Activated B cell treated with CpG ODN at 0.5 μM for 24 hours (primary cell): ENCODE data around the gene STEAP3. TPM values are rescaled to one million over a fixed set of nuclear protein-coding genes. Genes with fewer than 3 reads are reported as not detected.

Experiments
- ATAC-seq: fragments of 200-7000 bp; cut with Tn5 transposase; one replicate; pipeline ENCODE4 v1.10.0; 2021; ENCODE audit warnings: low read depth, mild to moderate bottlenecking, moderate library complexity
- CTCF ChIA-PET: fragments of 350-600 bp; sonication (Branson Sonifier 250); formaldehyde crosslinking; loops from one replicate; lab custom pipeline; 2021; ENCODE audit warnings: antibody characterized with exemption; lab: Charles Lee
- POLR2A ChIA-PET: fragments of 350-600 bp; sonication (Branson Sonifier 250); formaldehyde crosslinking; loops from one replicate; lab custom pipeline; 2021; ENCODE audit warnings: antibody characterized with exemption; lab: Charles Lee
- DNase-seq: peaks from one replicate; pipeline ENCODE4 v3.0.0; 2022
- H3K27ac Mint-ChIP-seq: one replicate; pipeline ENCODE4 v1.8.0; 2020; ENCODE audit warnings: mixed read lengths
- H3K27me3 Mint-ChIP-seq: one replicate; pipeline ENCODE4 v1.8.0; 2021; ENCODE audit warnings: mixed read lengths
- H3K36me3 Mint-ChIP-seq: one replicate; pipeline ENCODE4 v1.8.0; 2021; ENCODE audit warnings: low read depth, mixed read lengths
- H3K4me1 Mint-ChIP-seq: one replicate; pipeline ENCODE4 v1.8.0; 2021; ENCODE audit warnings: mixed read lengths
- H3K4me3 Mint-ChIP-seq: one replicate; pipeline ENCODE4 v1.8.0; 2020; ENCODE audit warnings: mild to moderate bottlenecking, mixed read lengths
- H3K9me3 Mint-ChIP-seq: one replicate; pipeline ENCODE4 v1.8.0; 2020; ENCODE audit warnings: mixed read lengths
- intact Hi-C: fragments of 100-400 bp; cut with micrococcal nuclease; formaldehyde crosslinking; loops from one replicate; pipeline ENCODE4 v1.15.1; 2024
- total RNA-seq: library from RNA; stranded (reverse); gene quantifications from 2 replicates; pipeline ENCODE4 v1.2.3, GENCODE V29; 2022
- TF ChIP-seq, protein P1 (sequence below): fragments of 200-600 bp; IDR thresholded peaks from one replicate; pipeline ENCODE4 v1.8.0; 2022; ENCODE audit warnings: antibody characterized with exemption, mild to moderate bottlenecking

The STEAP3 gene
- total RNA-seq, 1 donor from 2014 or later: 1.1 TPM

DNA sequence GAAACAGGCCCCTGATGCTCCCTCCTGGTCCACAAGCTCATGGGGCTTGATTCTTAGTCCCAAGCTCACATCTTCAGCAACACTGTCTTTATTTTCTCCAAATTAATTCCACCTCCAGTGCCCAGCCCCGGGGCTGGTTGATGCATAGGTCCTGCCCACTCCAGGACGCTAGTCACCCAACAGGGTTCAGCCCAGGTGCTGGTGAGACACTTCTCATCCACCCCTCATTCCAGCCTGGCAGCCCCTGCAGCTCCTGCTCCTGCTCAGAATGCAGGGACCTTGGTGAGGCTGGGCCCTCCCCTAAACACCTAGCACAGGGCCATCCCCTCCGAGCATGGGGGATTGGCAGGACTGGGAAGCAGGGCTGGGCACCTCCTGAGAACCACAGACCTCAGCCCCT, 25.7 kb downstream of the STEAP3 start:
- Mint-ChIP-seq H3K9me3 (peaks cover 4% of the 10 kb centered on the region), H3K27ac (no peak overlapping the region), H3K4me1 (no peaks in the 10 kb centered on the region), H3K4me3 (no peak overlapping the region), H3K27me3 (no peaks in the 10 kb centered on the region), H3K36me3 (no peaks in the 10 kb centered on the region)
- DNase-seq (no peak), ATAC-seq (no peak)
- POLR2A ChIA-PET: no interaction called here
- TF ChIP-seq, protein P1, sequence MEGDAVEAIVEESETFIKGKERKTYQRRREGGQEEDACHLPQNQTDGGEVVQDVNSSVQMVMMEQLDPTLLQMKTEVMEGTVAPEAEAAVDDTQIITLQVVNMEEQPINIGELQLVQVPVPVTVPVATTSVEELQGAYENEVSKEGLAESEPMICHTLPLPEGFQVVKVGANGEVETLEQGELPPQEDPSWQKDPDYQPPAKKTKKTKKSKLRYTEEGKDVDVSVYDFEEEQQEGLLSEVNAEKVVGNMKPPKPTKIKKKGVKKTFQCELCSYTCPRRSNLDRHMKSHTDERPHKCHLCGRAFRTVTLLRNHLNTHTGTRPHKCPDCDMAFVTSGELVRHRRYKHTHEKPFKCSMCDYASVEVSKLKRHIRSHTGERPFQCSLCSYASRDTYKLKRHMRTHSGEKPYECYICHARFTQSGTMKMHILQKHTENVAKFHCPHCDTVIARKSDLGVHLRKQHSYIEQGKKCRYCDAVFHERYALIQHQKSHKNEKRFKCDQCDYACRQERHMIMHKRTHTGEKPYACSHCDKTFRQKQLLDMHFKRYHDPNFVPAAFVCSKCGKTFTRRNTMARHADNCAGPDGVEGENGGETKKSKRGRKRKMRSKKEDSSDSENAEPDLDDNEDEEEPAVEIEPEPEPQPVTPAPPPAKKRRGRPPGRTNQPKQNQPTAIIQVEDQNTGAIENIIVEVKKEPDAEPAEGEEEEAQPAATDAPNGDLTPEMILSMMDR: no peak
- intact Hi-C loops: no loop called here
- CTCF ChIA-PET: no interaction called here

DNA sequence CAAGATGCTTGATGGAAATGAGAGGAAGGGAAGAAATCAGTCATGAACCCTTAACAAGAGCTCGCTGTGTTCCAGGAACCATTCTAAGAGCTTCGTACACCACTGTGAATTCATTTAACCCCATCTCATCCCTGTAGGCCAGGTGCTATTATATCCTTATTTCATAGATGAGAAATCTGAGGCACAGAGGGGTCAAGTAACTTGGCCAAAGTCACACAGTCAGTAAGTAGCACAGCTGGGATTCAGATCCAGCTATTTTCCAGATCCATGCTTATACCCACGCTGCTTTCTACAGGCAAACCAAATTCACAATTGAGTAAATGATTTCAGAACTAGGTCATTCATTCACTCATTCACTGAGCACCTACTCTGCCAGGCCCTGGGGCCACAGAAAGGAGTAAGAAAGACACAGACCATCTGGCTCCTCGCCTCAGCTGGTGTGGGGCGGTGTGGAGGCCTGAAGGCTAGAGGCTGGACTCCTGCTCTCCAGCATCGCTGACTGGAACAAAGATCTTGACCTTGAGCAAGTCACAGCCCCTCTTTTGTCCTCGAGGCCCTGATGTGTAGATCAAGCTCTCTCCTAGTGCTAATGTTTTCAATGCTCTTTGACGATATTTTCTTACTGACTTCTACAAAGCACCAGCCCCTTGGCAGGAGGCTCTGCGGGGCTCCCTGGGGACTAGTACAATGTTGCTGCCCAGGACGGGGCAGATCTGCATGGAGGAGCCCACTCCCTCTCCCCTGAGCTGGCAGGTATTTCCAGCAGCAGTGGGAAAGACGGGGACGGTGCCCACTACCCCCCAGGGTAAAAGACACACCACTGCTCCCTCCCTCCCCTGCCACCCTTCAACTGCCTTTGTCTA, 26.5 kb downstream of the STEAP3 start:
- Mint-ChIP-seq H3K4me1 (no peaks in the 10 kb centered on the region), H3K36me3 (no peaks in the 10 kb centered on the region), H3K4me3 (no peak overlapping the region), H3K9me3 (peaks cover 4% of the 10 kb centered on the region), H3K27me3 (no peaks in the 10 kb centered on the region), H3K27ac (no peak overlapping the region)
- no peak for ATAC-seq
- DNase-seq: no peak
- ChIA-PET POLR2A (no interaction called here), CTCF (no interaction called here)
- intact Hi-C loops: no loop called here
- TF ChIP-seq, protein P1: no peak

DNA sequence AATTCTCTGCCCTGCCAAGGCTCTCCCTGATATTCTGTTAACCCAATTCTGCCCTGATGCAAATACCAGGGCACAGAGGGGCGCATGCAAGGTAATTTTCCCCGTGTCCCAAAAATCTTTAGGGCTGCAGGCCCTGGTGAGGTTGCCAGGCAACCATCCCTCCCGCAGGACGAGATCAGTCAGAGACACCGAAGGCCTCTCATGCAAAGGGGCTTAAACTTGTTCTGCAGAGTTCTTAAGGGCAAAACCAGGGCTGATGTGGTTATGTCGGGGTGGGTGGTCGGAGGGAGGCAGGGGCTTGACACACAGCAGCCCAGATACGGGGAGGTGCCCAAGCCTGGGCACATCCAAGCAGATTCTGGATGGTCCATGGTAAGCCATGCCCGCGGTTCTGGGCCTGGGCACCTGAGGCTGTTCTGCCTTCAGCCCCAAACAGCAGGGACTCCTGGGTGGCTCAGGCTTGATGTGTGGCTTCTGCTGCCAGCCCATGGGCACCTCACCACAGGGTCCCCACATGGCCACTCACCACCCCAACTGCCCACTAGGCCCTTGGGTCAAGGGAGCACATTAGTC, 27.2 kb downstream of the STEAP3 start:
- no peak overlapping the region for H3K27ac Mint-ChIP-seq
- H3K27me3 Mint-ChIP-seq: no peaks in the 10 kb centered on the region
- ChIA-PET CTCF (no interaction called here), POLR2A (no interaction called here)
- no peak for ATAC-seq
- H3K4me1 Mint-ChIP-seq: no peaks in the 10 kb centered on the region
- intact Hi-C loops: no loop called here
- no peak overlapping the region for H3K4me3 Mint-ChIP-seq
- TF ChIP-seq, protein P1: no peak
- peaks cover 3% of the 10 kb centered on the region for H3K9me3 Mint-ChIP-seq
- DNase-seq: no peak
- no peaks in the 10 kb centered on the region for H3K36me3 Mint-ChIP-seq

DNA sequence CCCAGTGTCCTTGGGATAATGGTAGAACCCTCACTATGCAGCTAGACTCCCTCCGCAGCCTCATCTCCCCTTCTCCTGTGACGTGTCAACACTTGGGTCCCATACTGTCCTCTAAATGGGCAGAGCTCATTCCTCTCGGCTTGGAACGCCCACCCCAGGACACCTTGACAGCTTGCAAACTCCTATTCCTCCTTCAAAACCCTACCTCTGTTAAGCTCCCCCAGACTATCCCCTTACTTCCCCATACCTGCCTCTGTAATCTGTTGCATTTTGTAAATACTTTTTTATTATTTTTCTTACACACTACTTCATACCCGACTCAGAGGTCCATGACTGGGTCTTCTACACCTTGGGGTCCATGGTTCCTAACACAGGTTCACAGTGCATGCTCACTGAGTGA, 28.0 kb downstream of the STEAP3 start:
- intact Hi-C loops: no loop called here
- no peaks in the 10 kb centered on the region for H3K27me3 Mint-ChIP-seq
- H3K9me3 Mint-ChIP-seq: no peaks in the 10 kb centered on the region
- H3K36me3 Mint-ChIP-seq: no peaks in the 10 kb centered on the region
- no peak overlapping the region for H3K4me3 Mint-ChIP-seq
- H3K27ac Mint-ChIP-seq: no peak overlapping the region
- ChIA-PET CTCF (no interaction called here), POLR2A (no interaction called here)
- H3K4me1 Mint-ChIP-seq: no peaks in the 10 kb centered on the region
- TF ChIP-seq, protein P1: no peak
- DNase-seq: no peak
- no peak for ATAC-seq
